ENCODE data around the gene CLEC18A. TPM values are rescaled to one million over a fixed set of nuclear protein-coding genes. Genes with fewer than 3 reads are reported as not detected.

Gene CLEC18A
- 0.50 TPM in 1 of 2 replicates, not detected in the other for total RNA-seq

DNA sequence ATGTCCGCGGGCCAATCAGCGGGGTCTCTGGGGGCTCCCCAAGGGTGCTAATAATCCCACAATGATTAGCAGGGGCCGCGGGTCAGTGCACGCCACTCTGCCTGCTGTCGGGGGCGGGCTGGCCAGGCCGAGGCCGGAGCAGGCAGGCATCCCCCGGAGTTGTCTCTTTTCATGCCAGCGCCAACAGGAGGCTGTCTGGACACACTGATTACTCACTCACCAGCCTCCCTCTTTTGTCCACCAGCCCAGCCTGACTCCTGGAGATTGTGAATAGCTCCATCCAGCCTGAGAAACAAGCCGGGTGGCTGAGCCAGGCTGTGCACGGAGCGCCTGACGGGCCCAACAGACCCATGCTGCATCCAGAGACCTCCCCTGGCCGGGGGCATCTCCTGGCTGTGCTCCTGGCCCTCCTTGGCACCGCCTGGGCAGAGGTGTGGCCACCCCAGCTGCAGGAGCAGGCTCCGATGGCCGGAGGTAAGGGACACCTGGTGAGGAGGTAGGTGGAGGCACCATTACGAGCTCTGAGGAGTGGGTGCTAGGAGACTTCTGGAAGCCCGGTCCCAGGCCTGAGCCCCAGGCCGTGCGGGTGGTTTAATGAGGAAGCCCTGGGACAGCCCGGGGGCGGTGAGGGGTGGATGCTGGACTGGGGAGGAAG is at the start of gene CLEC18A:
CLEC18A (plus strand) TSS at position 318 of the 655 bp plus-strand sequence; CDS start at position 351, 33 bp downstream.

Other genes starting within 250 kb of the CLEC18A start
- gene NQO1, start 224.8 kb upstream of the CLEC18A start, total RNA-seq, result 89.7 and 870 TPM in 2 replicates
- gene NOB1, start 196.4 kb upstream of the CLEC18A start, total RNA-seq, result 22.0 and 23.3 TPM in 2 replicates
- 17.3 and 26.2 TPM in 2 replicates for gene WWP2, start 189.0 kb upstream of the CLEC18A start, total RNA-seq
- 13.8 and 31.5 TPM in 2 replicates for gene PDPR, start 163.0 kb downstream of the CLEC18A start, total RNA-seq
- 0.16 and 0.19 TPM in 2 replicates for gene CLEC18C, start 222.5 kb downstream of the CLEC18A start, total RNA-seq

All from bladder microvascular endothelial cell (primary cell).